GM23248 (cell line): ENCODE measurements around the gene DNAJC22.

Experiments used
- EZH2 ChIP-seq: fragments of 200-600 bp; sonication (generic); IDR thresholded peaks from 2 replicates; pipeline ENCODE4 v1.6.1; 2018; ENCODE audit warnings: antibody characterized with exemption, mild to moderate bottlenecking; ENCODE audit not compliant: insufficient read depth, poor library complexity, severe bottlenecking
- EZH2phosphoT487 ChIP-seq: fragments of 200-600 bp; sonication (generic); IDR thresholded peaks from 2 replicates; pipeline ENCODE4 v1.6.1; 2018; ENCODE audit warnings: antibody characterized with exemption, moderate library complexity, mild to moderate bottlenecking, low read depth; ENCODE audit not compliant: insufficient read depth

DNA sequence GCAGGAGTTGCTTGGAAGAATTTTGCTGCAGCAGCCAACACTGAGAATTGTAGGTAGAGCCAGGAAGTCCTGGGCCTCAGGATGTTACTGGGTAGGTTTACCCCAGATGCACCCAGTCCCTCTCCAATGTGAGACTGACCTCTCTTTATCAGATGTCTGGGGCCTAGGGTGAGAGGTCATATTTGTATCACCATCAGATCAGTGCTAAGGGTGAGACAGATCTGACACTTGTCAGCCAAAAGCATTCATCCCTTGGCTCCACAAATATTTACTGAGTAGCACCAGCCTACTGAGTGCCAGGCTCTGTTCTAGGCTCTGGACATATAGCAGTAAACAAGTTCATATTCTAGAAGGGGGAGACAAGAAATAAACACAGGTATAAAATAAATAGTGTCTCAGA is 19.3 kb upstream of the DNAJC22 start:
- TF ChIP-seq EZH2phosphoT487 (no peak), EZH2 (no peak)
